8988T (cell line): ENCODE measurements around the gene LVRN.

Experiments used
- DNase-seq: peaks from one replicate; pipeline ENCODE4 v3.0.0; 2011

LVRN gene

DNA sequence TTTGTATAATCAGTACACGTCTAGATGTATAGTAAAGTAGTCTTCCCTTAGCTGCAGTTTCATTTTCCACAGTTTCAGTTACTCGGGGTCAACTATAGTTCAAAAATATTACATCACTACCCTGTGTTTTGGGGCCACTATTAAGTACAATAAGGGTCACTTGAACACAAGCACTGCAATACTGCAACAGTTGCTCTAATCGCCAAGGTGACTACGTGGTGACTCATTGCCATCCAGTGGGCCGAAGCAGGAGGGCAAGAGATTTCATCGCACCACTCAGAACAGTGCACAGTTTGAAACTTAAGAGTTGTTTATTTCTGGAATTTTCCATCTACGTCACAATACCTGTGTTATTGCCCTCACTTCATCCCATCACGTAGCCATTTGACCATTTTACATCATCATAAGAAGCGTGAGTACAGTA is 69.8 kb downstream of the LVRN start, which contains the start of gene ARL14EPL:
Gene ARL14EPL, plus strand, starts transcription at position 379 of the 424 bp plus-strand sequence. CDS start 18,994 bp downstream, outside the sequence.
- peak; percentile 19 for DNase-seq

DNA sequence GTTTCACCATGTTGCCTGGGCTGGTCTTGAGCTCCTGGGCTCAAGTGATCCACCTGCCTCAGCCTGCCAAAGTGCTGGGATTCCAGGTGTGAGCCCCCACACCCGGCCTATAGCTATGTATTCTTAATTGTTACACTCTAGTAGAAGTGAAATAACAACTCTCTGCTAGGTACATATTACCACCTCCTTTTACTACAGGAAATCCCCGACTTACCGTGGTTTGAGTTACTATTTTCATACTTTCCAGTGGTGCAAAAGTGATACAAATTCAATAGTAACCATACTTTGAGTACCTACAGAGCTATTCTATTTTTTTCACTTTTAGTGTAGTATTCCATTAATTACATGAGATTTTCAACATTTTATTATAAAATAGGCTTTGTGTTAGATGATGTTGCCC is 70.7 kb downstream of the LVRN start:
- DNase-seq: no peak

DNA sequence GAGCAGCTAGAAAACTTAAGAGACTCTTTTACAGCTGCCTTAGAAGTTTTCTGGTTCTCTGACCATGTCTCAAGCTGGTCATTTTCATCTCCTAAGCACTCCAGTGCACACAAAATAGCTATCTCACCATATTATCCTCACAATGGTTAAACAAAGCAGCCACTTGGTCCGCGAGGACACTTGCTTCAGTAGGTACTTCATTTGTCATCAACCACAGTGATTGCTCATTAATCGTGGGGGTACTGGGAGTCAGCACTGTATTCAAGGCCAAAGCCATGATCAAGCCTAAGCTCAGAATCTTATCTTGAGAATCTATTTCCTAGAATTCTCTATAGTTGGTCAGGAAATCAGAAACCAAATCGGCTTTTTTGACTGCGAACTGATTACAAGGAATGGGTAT is 72.8 kb downstream of the LVRN start:
- no peak for DNase-seq

DNA sequence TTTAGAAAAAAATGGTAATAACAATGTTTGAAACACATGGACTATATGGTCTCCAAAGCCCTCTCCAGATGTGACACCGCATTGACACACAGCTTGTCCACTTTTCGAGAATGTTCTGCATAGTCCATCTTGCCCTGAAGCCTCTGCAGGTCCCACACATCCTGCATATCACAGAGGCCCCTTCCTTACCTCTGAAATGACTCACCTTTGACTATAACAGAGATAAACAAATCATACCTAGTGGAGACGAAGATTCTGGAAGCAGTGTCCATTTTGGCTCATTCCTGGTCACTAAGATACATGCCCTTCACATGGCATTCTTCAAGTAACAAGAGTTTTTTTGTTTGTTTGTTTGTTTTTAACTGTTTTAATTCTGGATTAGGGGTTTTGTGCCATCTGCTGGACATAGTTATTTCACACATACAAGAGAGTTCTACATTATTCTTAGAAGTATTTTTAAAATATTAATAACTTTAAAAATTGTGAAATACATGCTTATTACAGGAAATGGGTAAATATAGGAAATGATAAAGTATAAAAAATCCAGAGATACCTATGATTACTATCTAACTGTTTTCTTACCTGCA is 75.1 kb downstream of the LVRN start:
- DNase-seq: no peak

DNA sequence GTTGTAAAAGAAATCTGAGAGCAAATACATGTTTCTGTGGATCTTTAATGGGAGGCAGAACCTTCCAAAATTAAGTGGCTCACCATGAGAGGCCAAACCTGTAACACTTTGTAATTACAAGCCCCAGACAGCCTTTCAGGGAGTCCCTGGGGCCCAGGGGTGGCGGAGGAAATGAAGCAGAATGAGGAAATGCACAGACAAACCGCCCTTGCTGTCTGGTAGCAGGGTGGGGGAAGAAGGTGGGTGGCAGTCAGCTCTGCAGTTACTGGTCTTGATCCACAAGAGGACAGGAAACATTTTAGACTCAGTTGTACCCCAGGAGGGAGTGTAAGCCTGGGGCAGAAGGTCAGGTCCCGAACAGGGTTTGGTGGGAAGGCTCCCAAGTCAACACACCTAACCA is 76.5 kb downstream of the LVRN start:
- DNase-seq: no peak

DNA sequence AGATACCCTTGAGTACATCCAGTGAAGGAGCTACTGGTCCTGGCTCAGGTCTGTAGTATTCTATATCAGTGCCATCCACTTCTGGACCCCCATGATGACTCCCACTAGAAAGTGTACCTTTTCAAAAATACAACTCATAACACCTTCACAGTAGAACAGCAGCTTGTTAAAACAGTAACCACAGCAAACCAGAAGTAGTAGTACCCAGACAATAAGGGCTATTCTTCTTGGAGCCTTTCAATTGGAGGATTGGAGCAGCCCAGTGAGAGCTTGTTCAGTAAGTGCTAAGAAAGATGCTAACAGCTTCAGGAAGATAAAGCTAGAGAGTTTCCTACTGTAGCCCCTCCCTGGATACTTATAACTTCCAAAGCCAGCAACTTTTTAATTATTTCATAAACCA is 80.1 kb downstream of the LVRN start:
- DNase-seq: no peak

DNA sequence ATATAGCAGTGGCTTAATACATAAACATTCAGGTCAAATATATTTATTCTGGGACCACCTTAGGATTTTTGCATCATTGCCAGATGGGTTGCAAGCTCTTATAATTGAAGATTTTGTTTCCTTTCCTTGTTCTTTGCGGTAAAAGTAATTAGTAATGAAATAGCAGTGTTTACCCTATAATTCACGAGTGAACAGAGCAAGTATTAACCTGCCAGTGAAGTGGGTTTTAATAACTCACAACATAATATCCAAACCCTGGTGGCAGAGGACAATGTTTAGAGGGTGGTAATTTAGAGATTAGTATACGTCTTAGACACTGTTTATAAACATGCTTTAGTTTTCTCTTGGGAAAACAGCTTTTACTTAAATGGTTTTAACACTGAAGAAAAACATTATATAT is 81.8 kb downstream of the LVRN start:
- DNase-seq: no peak

DNA sequence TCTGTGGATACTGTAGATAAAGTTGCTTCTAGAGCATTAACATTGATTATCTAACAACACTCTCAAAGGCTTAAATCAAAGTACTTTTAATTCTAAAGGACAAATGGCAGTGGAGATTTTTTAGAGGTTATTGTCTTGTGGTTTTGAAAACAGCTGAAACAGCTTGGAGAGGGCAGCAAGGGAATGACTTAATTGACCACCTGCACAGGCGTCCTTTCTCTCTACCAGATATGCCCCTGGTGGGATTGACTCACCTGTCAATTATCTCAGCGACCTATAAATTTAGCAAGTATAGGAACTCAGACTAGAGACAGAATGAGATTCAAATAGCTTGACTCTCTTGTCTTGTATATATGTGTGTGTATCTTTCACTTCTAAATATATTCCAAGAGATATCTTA is 83.5 kb downstream of the LVRN start:
- no peak for DNase-seq

DNA sequence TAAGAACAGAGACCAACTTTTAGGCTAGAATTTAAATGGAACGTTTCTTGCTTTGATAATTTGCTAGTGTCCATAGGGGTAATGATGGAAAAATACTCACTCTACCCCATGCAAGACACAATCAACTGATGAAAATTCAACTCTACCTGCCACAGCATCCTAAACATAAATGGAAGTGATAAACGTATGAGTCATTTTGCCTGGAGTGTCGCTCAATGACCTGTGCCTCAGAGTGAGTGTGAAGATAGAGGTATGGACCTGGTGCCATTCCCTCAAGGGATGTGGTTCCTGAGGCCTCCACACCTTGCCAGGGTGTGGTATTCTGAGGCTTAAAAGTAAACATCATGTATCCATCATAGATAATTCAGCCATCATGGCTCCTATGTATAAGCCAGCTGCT is 84.0 kb downstream of the LVRN start:
- DNase-seq: no peak

DNA sequence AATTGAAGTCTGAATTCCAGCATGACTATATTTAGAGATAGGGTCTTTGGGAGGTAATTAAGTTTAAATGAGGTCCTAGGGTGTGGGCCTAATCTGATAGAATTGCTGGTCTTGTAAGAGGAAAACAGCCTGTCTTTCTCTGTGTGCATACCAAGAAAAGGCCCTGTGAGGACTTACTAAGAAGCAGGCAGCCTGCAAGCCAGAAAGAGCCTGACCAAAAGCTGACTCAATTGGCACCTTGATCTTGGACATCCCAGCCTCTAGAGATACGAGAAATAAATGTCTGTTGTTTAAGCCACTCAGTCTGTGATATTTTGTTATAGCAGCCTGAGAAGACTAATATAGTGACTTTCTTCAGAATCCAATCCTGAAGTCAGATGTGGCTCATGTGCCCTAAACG is 84.5 kb downstream of the LVRN start:
- no peak for DNase-seq

DNA sequence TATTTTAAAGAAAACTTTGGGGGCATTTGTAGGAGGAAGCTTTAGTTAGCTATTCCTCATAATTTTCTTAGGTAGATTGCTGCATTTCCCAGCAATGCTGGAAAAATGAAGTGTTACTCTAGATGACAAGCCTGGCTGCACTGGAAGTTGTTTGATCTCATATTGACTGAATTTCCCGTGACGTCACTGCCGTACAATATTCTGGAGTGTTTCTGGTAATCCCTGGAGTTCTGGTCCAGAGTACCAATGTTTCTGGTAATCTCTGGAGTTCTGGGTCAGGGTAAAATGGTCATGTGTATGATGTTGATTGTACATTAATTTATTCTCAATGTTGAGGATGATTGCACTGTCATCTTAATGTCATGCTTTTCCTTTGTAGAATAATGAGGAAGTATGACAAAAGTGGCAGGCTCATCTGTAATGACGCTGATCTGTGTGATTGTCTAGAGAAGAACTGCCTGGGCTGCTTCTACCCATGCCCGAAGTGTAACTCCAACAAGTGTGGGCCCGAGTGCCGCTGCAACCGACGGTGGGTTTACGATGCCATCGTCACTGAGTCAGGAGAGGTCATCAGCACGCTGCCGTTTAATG is 96.2 kb downstream of the LVRN start:
- DNase-seq: no peak

DNA sequence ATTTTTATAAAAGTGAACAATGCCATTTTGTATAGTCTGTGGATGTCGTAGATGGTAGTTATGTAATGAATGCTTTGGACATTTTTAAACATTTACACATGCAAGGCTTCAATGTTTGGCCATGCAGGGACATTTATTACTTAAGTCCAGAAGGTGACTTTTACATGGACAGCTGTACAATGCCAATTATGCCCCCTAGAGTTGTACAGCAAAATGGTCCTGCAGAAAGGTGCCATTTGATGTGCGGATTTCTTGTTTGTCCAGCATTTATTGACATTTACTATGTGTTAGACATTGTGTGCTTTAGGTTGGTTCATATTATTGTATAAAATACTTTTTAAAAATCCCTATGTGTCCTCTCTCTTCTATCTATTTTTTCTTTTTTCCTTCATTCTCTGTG is 100.1 kb downstream of the LVRN start:
- no peak for DNase-seq

DNA sequence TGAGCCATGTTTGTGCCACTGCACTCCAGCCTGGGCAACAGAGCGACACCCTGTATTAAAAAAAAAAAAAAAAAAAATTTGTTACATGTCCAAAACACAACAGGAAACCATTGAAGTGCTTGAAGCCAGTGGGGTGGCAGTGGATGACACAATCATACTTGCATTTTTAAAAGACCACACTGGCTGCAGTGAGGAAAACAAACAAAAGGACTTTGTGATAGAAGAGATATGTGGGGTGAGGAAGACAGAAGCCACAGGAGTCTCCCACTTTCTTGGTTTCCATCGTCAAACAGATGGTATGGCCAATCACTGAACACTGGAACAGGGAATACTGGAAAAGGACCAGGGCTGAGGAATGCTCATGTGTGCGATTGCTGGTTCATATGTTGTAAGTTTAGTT is 101.7 kb downstream of the LVRN start:
- no peak for DNase-seq

DNA sequence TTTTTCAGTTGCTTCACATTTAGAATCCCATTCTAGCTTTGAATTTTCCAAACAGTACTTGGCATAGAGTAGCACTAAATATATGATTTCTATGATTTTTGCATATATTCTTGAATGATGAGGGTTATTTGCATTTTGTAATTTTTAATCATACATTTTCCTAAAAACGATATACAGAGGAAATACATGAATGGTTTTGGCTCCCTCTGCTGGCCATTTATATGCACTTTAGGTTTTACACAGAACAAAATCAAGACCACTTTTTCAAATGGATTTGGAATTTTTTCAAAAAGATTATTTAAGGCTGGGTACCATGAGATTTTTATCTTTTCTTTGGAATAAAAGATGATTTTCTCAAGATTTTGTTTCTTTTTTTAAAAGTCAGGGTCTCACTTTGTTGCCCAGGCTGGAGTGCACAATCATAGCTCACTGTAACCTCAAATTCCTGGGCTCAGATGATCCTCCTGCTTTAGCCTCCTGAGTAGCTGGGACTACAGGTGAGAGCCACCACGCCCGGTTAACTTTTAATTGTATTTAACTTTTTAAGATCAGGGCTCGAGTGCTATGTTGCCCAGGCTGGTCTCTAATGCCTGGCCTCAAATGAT is 105.9 kb downstream of the LVRN start:
- no peak for DNase-seq

DNA sequence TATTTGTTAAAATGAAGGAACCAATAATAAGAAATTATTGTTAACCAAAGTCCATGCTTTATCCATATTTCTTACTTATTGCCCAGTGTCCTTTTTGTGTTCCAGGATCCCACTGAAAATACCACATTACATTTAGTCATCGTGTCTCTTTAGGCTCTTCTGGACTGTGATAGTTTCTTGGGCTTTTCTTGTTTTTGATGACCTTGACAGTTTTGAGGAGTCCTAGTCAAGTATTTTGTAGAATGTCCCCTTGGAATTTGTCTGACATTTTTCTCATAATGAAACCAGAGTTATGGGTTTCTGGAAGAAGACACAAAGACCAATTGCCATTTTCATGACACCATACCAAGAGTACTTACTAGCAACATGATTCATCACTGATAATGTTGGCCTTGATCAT is 108.9 kb downstream of the LVRN start:
- DNase-seq: no peak

DNA sequence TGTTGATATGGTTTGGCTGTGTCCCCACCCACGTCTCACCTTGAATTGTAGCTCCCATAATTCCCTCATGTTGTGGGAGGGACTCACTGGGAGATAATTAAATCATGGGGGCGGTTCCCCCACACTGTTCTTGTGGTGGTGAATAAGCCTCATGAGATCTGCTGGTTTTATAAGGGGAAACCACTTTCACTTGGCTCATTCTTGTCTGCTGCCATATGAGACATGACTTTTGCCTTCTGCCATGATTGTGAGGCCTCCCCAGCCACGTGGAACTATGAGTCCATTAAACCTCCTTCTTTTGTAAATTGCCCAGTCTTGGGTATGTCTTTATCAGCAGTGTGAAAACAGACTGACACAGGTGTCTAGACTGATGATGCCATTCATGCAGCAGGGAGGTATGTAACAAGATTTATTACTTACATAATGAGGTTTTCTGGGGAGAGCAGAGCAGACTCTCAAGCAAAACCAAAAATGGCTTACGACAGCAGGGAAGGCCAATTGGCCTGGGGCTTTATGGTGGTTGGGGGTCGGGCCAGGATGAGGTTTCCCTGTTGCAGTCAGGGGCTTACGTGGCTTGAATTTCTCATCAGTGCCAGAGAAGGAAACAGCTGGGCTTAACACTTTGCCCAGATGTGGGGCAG is 113.0 kb downstream of the LVRN start:
- DNase-seq: no peak

DNA sequence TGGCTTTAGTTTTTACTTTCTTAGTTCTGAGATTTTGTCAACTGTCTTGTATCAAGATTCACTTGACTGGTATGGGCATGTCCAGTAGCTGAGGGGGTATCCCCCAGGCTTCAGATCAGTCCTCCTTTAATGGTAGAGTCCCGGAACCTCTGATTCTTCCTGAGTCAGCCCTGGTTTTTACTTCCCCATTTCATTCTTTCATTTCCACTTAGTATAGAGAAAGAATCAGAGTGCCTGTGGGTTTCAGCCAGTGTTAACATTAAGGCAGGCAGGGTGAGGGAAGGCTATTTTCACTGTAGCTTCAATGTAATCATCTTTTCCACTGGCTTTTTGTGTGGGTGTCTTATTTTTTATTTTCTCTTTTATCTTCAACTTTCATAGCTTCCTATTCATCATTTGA is 114.2 kb downstream of the LVRN start:
- DNase-seq: no peak
